Measurements from ENCODE around the gene ITPK1.

GRCh38 chr14:92945544-92945943, 170.2 kb downstream of the ITPK1 start:
- no peak for TF ChIP-seq POLR2A (IDR thresholded peaks at IDR 0.05)
- TF ChIP-seq CTCF (IDR thresholded peaks at IDR 0.05) = no peak
- TF ChIP-seq POLR2AphosphoS5 (IDR thresholded peaks at IDR 0.05) = no peak
- TF ChIP-seq EP300 (IDR thresholded peaks at IDR 0.05; ENCODE audit: low read depth) = no peak

All from transverse colon (tissue), 4 donors.